Measurements from ENCODE around the gene CREB3L1.

GRCh38 chr11:46332093-46332567, 54.7 kb downstream of the CREB3L1 start:
- TF ChIP-seq PATZ1 (CRISPR knock-in tag; IDR thresholded peaks at IDR 0.05; ENCODE audit: borderline replicate concordance) (no peak), ZNF8 (CRISPR knock-in tag; IDR thresholded peaks at IDR 0.05) (no peak), CSDC2 (CRISPR knock-in tag; IDR thresholded peaks at IDR 0.05) (no peak), PPARA (CRISPR knock-in tag; IDR thresholded peaks at IDR 0.05; ENCODE audit: borderline replicate concordance) (no peak), ARNTL (CRISPR knock-in tag; IDR thresholded peaks at IDR 0.05; ENCODE audit: borderline replicate concordance, low read depth) (no peak), ZC3H10 (CRISPR knock-in tag; IDR thresholded peaks at IDR 0.05) (no peak), RARB (CRISPR knock-in tag; IDR thresholded peaks at IDR 0.05) (no peak), ESRRG (CRISPR knock-in tag; IDR thresholded peaks at IDR 0.05) (no peak), ZFP30 (CRISPR knock-in tag; IDR thresholded peaks at IDR 0.05) (no peak), ZNF70 (CRISPR knock-in tag; IDR thresholded peaks at IDR 0.05) (no peak)

Measured in SK-N-SH treated with all-trans-retinoic acid at 6 μM for 48 hours (cell line).